Gastroesophageal sphincter (tissue), 4 donors: ENCODE data around the gene ZMAT5. TPM values are rescaled to one million over a fixed set of nuclear protein-coding genes. Genes with fewer than 3 reads are reported as not detected.

Experiments used
- ATAC-seq: fragments of 150-250 bp; one replicate; pipeline ENCODE4 v1.9.1; 2016; ENCODE audit warnings: mild to moderate bottlenecking, moderate library complexity
- H3K27ac ChIP-seq, 4 donors: fragments of 200-600 bp; sonication (generic) in 3 of 4; 1 replicate in 3 of 4; 2 replicates in 1 of 4; pipeline ENCODE4 v1.5.1; 2016 to 2019
- H3K27me3 ChIP-seq: fragments of 200-600 bp; sonication (generic); one replicate; pipeline ENCODE4 v1.5.1; 2019
- H3K36me3 ChIP-seq, 2 donors: fragments of 200-600 bp; sonication (generic); one replicate each; pipeline ENCODE4 v1.5.1; 2019; ENCODE audit warnings: control low read depth in 1 of 2
- H3K4me1 ChIP-seq, 3 donors: fragments of 200-600 bp; sonication (generic); 1 replicate in 2 of 3; 2 replicates in 1 of 3; pipeline ENCODE4 v1.5.1; 2016 to 2019; ENCODE audit warnings: control low read depth in 2 of 3
- H3K4me3 ChIP-seq, 2 donors: fragments of 200-600 bp; sonication (generic); one replicate each; pipeline ENCODE4 v1.5.1; 2019; ENCODE audit warnings: mild to moderate bottlenecking in 1 of 2, moderate library complexity in 1 of 2
- H3K9me3 ChIP-seq, 3 donors: fragments of 200-600 bp; sonication (generic); one replicate each; pipeline ENCODE4 v1.5.1; 2017 to 2019; ENCODE audit warnings: control low read depth in 2 of 3
- CTCF ChIP-seq, 4 experiments: fragments of 200-600 bp in 2 of 4; fragments of 450-650 bp in 2 of 4; sonication (generic) in 1 of 4; IDR thresholded peaks; one replicate each; pipeline ENCODE4 v1.5.1; 2017 to 2019; ENCODE audit warnings: antibody characterized with exemption in 4 of 4, mild to moderate bottlenecking in 2 of 4, moderate library complexity in 2 of 4
- EP300 ChIP-seq: sonication (generic); formaldehyde crosslinking; IDR thresholded peaks from one replicate; pipeline ENCODE4 v1.6.1; 2017; ENCODE audit warnings: antibody characterized with exemption, mild to moderate bottlenecking
- POLR2A ChIP-seq, 2 donors: fragments of 450-650 bp; IDR thresholded peaks; one replicate each; pipeline ENCODE4 v1.6.1; 2017; ENCODE audit warnings: antibody characterized with exemption in 2 of 2, mild to moderate bottlenecking in 2 of 2, moderate library complexity in 1 of 2
- POLR2AphosphoS5 ChIP-seq: sonication (generic); formaldehyde crosslinking; IDR thresholded peaks from one replicate; pipeline ENCODE4 v1.6.1; 2017; ENCODE audit warnings: antibody characterized with exemption
- WGBS, 2 donors: methylation state at CpG; one replicate each; pipeline ENCODE4 v1.1.5; 2018; ENCODE audit warnings: low coverage in 1 of 2; 5-methylcytosine and 5-hydroxymethylcytosine counted together
- total RNA-seq, 4 donors: library from RNA; depleted of rRNA; stranded (reverse); fragments of >200 nt; gene quantifications; one replicate each; pipeline ENCODE4 v1.1.0, GENCODE V29; 2016

The ZMAT5 gene
- total RNA-seq, 4 donors from 2014 or later, result 10.6 to 26.5 (median 17.1) TPM

- H3K4me3 ChIP-seq, result no peak overlapping the region
- peak; percentile 21 for ATAC-seq
- WGBS, 2 donors, result no CpG with 5 or more reads among the region's 1 CpG
- H3K9me3 ChIP-seq, result no peaks in the 10 kb centered on the region
- no peaks in the 10 kb centered on the region for H3K27me3 ChIP-seq
- no peaks in the 10 kb centered on the region for H3K4me1 ChIP-seq
- peaks cover 0 to 94% of the 10 kb centered on the region in 2 donors for H3K36me3 ChIP-seq
- no peak overlapping the region for H3K27ac ChIP-seq
- TF ChIP-seq POLR2A (IDR thresholded peaks at IDR 0.05) (no peak), CTCF (IDR thresholded peaks at IDR 0.05) (no peak), POLR2AphosphoS5 (no peak), EP300 (no peak)
Measured at GRCh38 chr22:29735416-29735815, 31.4 kb downstream of the ZMAT5 start.

- H3K27ac ChIP-seq, result no peak overlapping the region
- no peak for TF ChIP-seq POLR2A (IDR thresholded peaks at IDR 0.05)
- no peak for TF ChIP-seq CTCF (IDR thresholded peaks at IDR 0.05)
- no peak for TF ChIP-seq EP300
- TF ChIP-seq POLR2AphosphoS5, result no peak
- peaks cover 0 to 94% of the 10 kb centered on the region in 2 donors for H3K36me3 ChIP-seq
- no peak for ATAC-seq
- 67 to 87% methylated on average over 4 to 5 of the region's 9 CpGs for WGBS, 2 donors
- no peaks in the 10 kb centered on the region for H3K4me1 ChIP-seq
- H3K9me3 ChIP-seq, result no peaks in the 10 kb centered on the region
- H3K4me3 ChIP-seq, result no peak overlapping the region
- no peaks in the 10 kb centered on the region for H3K27me3 ChIP-seq
Measured at GRCh38 chr22:29734838-29735237, 32.0 kb downstream of the ZMAT5 start.

GRCh38 chr22:29734406-29734805 lies 32.4 kb downstream of the ZMAT5 start:
- H3K4me1 ChIP-seq, result no peaks in the 10 kb centered on the region
- no peaks in the 10 kb centered on the region for H3K27me3 ChIP-seq
- no peak overlapping the region for H3K27ac ChIP-seq
- no peak overlapping the region for H3K4me3 ChIP-seq
- no peaks in the 10 kb centered on the region for H3K9me3 ChIP-seq
- H3K36me3 ChIP-seq, result peaks cover 0 to 94% of the 10 kb centered on the region in 2 donors
- no peak for TF ChIP-seq POLR2A (IDR thresholded peaks at IDR 0.05)
- no peak for TF ChIP-seq CTCF (IDR thresholded peaks at IDR 0.05)
- no peak for TF ChIP-seq POLR2AphosphoS5
- no peak for TF ChIP-seq EP300
- WGBS, 2 donors, result 80% methylated on average over 3 of the region's 8 CpGs; no CpG with 5 or more reads in 1 of the 2 donors
- ATAC-seq, result no peak

- Histone ChIP-seq H3K4me3 (no peak overlapping the region), H3K4me1 (no peaks in the 10 kb centered on the region), H3K36me3 (peaks cover 0 to 90% of the 10 kb centered on the region in 2 donors), H3K27ac (no peak overlapping the region), H3K27me3 (no peaks in the 10 kb centered on the region), H3K9me3 (no peaks in the 10 kb centered on the region)
- 58% methylated on average over 9 of the region's 19 CpGs; no CpG with 5 or more reads in 1 of the 2 donors for WGBS, 2 donors
- no peak for TF ChIP-seq POLR2AphosphoS5
- TF ChIP-seq EP300, result no peak
- ATAC-seq, result no peak
Measured at GRCh38 chr22:29733362-29734201, 33.2 kb downstream of the ZMAT5 start.

GRCh38 chr22:29732883-29733282 lies 33.9 kb downstream of the ZMAT5 start:
- no peaks in the 10 kb centered on the region for H3K4me1 ChIP-seq
- WGBS, 2 donors, result 80 to 100% methylated on average over 2 of the region's 6 CpGs
- no peak overlapping the region for H3K4me3 ChIP-seq
- H3K9me3 ChIP-seq, result no peaks in the 10 kb centered on the region
- peaks cover 0 to 83% of the 10 kb centered on the region in 2 donors for H3K36me3 ChIP-seq
- ATAC-seq, result no peak
- no peak overlapping the region for H3K27ac ChIP-seq
- TF ChIP-seq POLR2AphosphoS5, result no peak
- TF ChIP-seq POLR2A (IDR thresholded peaks at IDR 0.05), result no peak
- no peak for TF ChIP-seq EP300
- no peak for TF ChIP-seq CTCF (IDR thresholded peaks at IDR 0.05)
- no peaks in the 10 kb centered on the region for H3K27me3 ChIP-seq
